LHCN-M2 (cell line): ENCODE measurements around the gene NUDT8. TPM values are rescaled to one million over a fixed set of nuclear protein-coding genes. Genes with fewer than 3 reads are reported as not detected.
A peak's percentile ranks its signal among the peaks of the same experiment; 100 is the strongest.
"Not testable (repeated sequence)": the region's sequence is repeated elsewhere in the genome, so short reads cannot be mapped to it uniquely, and the experiment has no call there.

ENCODE experiments used
- DNase-seq: peaks from one replicate; pipeline ENCODE4 v3.0.0-alpha.2; 2012; ENCODE audit warnings: low read depth
- total RNA-seq: library from RNA; depleted of rRNA; stranded (reverse); fragments of >200 nt; gene quantifications from 2 replicates; pipeline ENCODE4 v1.2.3, GENCODE V29; 2014; rRNA removed

NUDT8 gene
- total RNA-seq, 1 experiment from 2014 or later, result 7.5 TPM

DNA sequence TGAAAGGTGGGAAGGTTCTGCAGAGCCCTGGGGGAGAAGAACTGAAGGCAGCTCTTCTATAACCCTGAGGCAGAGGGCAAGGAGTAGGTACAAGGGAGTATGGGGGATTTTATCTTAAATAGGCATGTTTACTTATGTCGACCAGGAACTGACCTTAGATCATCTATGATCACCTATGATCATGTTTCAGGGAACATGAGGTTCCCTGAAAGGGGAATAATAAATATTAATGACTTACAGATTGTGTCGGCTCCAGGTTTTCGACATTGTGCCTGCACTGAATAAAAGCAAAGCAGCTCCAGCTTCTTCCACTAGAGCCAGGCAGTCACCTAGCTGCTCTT, 36.2 kb downstream of the NUDT8 start:
- DNase-seq, result no peak

GRCh38 chr11:67592880-67593564, 36.7 kb downstream of the NUDT8 start:
- no peak for DNase-seq

DNA sequence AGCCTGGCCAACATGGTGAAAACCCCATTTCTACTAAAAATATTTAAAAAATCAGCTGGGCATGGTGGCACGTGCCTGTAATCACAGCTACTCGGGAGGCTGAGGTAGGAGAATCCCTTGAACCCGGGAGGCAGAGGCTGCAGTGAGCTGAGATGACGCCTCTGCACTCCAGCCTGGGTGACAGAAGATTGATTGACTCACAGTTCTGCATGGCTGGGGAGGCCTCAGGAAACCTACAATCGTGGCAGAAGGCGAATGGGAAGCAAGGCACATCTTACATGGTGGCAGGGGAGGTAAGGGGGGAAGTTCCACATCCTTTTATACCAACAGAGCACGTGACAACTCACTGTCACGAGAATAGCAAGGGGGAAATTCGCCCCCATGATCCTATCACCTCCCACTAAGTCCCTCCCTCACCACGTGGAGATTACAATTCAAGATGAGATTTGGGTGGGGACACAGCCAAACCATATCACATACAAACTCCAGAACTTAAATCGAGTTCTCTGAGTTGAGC, 40.8 kb downstream of the NUDT8 start:
- not testable (repeated sequence) for DNase-seq

DNA sequence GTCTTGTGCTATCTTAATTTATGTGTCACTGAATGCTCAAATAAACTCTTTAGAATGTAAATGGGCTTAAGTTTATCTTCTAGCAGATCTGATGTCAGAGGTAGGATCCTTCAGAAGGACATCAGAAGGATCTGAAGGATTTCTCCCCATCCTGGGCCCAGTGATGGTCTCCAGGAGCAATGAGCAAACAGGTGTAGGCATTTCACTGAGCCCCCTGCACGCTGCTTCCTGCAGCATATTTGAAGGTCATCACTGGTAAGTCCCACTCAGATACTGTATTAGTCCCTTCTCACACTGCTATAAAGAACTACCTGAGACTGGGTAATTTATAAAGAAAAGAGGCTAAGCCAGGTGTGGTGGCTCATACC, 41.6 kb downstream of the NUDT8 start:
- DNase-seq, result no peak

GRCh38 chr11:67586568-67587250, 43.0 kb downstream of the NUDT8 start:
- no peak for DNase-seq

GRCh38 chr11:67585911-67586310, 43.8 kb downstream of the NUDT8 start:
- DNase-seq, result no peak

DNA sequence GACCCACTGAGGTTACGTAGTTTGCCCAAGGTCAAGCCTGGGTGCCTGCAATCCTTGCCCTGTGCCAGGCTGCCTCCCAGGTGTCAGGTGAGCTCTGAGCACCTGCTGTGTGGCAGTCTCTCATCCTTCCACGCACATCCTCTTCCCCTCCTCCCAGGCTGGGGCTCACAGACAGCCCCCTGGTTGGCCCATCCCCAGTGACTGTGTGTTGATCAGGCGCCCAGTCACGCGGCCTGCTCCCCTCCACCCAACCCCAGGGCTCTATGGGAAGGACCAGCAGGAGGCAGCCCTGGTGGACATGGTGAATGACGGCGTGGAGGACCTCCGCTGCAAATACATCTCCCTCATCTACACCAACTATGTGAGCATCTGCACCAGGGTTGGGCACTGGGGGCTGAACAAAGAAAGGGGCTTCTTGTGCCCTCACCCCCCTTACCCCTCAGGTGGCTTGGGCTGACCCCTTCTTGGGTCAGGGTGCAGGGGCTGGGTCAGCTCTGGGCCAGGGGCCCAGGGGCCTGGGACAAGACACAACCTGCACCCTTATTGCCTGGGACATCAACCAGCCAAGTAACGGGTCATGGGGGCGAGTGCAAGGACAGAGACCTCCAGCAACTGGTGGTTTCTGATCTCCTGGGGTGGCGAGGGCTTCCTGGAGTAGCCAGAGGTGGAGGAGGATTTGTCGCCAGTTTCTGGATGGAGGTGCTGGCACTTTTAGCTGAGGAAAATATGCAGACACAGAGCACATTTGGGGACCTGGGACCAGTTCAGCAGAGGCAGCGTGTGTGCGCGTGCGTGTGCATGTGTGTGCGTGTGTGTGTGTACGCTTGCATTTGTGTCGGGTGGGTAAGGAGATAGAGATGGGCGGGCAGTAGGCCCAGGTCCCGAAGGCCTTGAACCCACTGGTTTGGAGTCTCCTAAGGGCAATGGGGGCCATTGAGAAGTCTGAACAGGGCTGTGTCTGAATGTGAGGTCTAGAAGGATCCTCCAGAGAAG, 44.6 kb downstream of the NUDT8 start:
- no peak for DNase-seq

DNA sequence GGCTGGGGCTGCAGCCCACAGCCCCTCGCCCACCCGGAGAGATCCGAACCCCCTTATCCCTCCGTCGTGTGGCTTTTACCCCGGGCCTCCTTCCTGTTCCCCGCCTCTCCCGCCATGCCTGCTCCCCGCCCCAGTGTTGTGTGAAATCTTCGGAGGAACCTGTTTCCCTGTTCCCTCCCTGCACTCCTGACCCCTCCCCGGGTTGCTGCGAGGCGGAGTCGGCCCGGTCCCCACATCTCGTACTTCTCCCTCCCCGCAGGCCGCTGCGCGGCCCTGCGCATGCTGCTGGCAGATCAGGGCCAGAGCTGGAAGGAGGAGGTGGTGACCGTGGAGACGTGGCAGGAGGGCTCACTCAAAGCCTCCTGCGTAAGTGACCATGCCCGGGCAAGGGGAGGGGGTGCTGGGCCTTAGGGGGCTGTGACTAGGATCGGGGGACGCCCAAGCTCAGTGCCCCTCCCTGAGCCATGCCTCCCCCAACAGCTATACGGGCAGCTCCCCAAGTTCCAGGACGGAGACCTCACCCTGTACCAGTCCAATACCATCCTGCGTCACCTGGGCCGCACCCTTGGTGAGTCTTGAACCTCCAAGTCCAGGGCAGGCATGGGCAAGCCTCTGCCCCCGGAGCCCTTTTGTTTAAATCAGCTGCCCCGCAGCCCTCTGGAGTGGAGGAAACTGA, 45.4 kb downstream of the NUDT8 start:
- DNase-seq, result peak; percentile 38

GRCh38 chr11:67583247-67584204, 46.2 kb downstream of the NUDT8 start, which contains the start of gene GSTP1:
GSTP1 (plus strand) TSS chr11:67583812; CDS start chr11:67583844, 32 bp downstream.
- DNase-seq, result peak; percentile 88

DNA sequence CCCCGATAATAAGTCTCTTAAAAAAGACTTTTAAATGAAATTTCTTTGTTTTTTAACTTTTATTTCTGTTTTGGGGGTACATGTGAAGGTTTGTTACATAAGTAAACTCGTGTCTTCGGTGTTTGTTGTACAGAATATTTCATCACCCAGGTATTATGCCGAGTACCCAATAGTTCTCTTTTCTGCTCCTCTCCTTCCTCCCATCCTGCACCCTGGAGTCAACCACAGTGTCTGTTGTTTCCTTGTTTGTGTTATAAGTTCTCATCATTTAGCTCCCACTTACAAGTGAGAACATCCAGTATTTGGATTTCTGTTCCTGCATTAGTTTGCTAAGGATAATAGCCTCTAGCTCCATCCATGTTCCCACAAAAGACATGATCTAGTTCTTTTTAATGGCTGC, 47.7 kb downstream of the NUDT8 start:
- DNase-seq, result no peak

DNA sequence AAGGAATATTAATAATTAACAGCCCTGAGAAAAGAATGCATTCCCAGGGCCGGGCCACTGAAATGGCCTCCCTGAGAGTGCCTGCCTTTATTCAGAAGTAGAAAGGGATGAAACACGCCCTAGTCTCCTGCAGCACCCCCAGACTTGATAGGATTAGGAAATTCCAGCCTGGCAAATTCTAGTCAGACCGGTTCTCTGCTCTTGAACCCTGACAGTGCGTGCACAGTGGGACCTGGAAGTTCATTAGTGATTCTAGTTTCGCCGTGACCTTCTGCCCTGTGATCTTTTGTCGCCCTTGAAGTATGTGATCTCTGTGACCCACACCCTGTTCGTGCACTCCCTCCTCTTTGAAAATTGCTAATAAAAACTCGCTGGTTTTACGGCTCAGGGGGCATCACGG, 48.3 kb downstream of the NUDT8 start:
- DNase-seq, result no peak

GRCh38 chr11:67577951-67578350, 51.8 kb downstream of the NUDT8 start:
- no peak for DNase-seq

Other genes starting within 250 kb of the NUDT8 start
- gene RAD9A, start 238.0 kb downstream of the NUDT8 start, total RNA-seq, result 6.7 and 12.3 TPM in 2 replicates
- 239 and 247 TPM in 2 replicates for gene PPP1CA, start 228.1 kb downstream of the NUDT8 start, total RNA-seq
- not detected in 2 replicates for gene TBC1D10C, start 225.9 kb downstream of the NUDT8 start, total RNA-seq
- 0.32 and 0.40 TPM in 2 replicates for gene CARNS1, start 214.3 kb downstream of the NUDT8 start, total RNA-seq
- 56.1 and 83.8 TPM in 2 replicates for gene RPS6KB2, start 201.4 kb downstream of the NUDT8 start, total RNA-seq
- 0.38 and 0.75 TPM in 2 replicates for gene PTPRCAP, start 192.3 kb downstream of the NUDT8 start, total RNA-seq
- 85.9 and 105 TPM in 2 replicates for gene CORO1B, start 186.5 kb downstream of the NUDT8 start, total RNA-seq
- gene GPR152, start 177.2 kb downstream of the NUDT8 start, total RNA-seq, result not detected in 2 replicates
- 1.2 and 3.1 TPM in 2 replicates for gene CABP4, start 174.6 kb downstream of the NUDT8 start, total RNA-seq
- 45.6 and 47.5 TPM in 2 replicates for gene TMEM134, start 160.7 kb downstream of the NUDT8 start, total RNA-seq
- 73.5 and 78.2 TPM in 2 replicates for gene AIP, start 146.9 kb downstream of the NUDT8 start, total RNA-seq
- gene PITPNM1, start 124.6 kb downstream of the NUDT8 start, total RNA-seq, result 34.5 and 41.2 TPM in 2 replicates
- 31.9 and 34.0 TPM in 2 replicates for gene CDK2AP2, start 121.8 kb downstream of the NUDT8 start, total RNA-seq
- not detected in 2 replicates for gene CABP2, start 106.5 kb downstream of the NUDT8 start, total RNA-seq
- gene GSTP1, start 46.1 kb downstream of the NUDT8 start, total RNA-seq, result 446 and 608 TPM in 2 replicates
- gene NDUFV1, start 23.0 kb downstream of the NUDT8 start, total RNA-seq, result 192 and 232 TPM in 2 replicates
- not detected in 2 replicates for gene TBX10, start 9.8 kb upstream of the NUDT8 start, total RNA-seq
- 0.23 TPM in 1 of 2 replicates, not detected in the other for gene ACY3, start 20.8 kb upstream of the NUDT8 start, total RNA-seq
- not detected in 2 replicates for gene ALDH3B2, start 44.7 kb upstream of the NUDT8 start, total RNA-seq